GM12875 (cell line): ENCODE results near the gene SNRPD1.

Source experiments
- H3K4me3 ChIP-seq: one replicate; pipeline ENCODE4 v1.5.1; 2011; ENCODE audit warnings: low read depth, low read length, control low read depth
- TF ChIP-seq, protein P1 (sequence below): IDR thresholded peaks from 2 replicates; pipeline ENCODE4 v1.5.1; 2011; ENCODE audit warnings: low read depth, mild to moderate bottlenecking, control low read depth, inconsistent platforms, low read length, moderate library complexity, borderline replicate concordance; ENCODE audit not compliant: insufficient read depth

Gene SNRPD1

DNA sequence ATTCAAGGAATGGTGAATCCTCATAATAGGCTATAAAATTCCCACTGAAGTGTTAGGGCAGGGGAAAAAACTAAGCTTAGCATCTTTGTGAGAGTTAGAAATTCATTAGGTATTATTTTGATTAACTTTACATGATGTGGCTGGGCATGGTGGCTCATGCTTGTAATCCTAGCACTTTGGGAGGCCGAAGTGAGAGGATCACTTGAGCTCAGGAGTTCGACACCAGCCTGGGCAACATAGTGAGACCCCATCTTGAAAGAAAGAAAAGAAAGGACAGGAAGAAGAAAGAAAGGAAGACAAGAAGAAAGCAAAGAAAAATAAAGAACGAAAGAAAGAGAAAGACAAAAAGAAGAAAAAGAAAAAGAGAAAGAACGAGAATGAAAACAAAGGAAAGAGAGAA is 40.0 kb downstream of the SNRPD1 start:
- TF ChIP-seq, protein P1, sequence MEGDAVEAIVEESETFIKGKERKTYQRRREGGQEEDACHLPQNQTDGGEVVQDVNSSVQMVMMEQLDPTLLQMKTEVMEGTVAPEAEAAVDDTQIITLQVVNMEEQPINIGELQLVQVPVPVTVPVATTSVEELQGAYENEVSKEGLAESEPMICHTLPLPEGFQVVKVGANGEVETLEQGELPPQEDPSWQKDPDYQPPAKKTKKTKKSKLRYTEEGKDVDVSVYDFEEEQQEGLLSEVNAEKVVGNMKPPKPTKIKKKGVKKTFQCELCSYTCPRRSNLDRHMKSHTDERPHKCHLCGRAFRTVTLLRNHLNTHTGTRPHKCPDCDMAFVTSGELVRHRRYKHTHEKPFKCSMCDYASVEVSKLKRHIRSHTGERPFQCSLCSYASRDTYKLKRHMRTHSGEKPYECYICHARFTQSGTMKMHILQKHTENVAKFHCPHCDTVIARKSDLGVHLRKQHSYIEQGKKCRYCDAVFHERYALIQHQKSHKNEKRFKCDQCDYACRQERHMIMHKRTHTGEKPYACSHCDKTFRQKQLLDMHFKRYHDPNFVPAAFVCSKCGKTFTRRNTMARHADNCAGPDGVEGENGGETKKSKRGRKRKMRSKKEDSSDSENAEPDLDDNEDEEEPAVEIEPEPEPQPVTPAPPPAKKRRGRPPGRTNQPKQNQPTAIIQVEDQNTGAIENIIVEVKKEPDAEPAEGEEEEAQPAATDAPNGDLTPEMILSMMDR: no peak
- no peak overlapping the region for H3K4me3 ChIP-seq

DNA sequence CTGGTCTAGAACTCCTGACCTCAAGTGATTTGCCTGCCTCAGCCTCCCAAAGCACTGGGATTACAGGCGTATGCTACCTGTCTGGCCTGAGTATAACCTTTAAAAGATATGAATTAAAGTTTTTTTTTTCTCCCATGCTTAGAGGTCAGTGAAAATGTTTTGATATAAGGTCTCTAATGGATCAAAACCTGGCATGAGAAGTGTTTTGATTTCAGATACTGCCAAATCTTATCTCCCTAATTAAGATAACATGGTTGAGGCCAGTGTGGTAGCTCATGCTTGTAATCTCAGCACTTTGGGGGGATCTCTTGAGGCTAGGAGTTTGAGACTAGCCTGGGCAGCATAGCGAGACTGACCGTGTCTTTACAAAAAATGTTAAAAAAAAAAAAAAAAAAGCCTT is 41.2 kb downstream of the SNRPD1 start:
- TF ChIP-seq, protein P1: no peak

DNA sequence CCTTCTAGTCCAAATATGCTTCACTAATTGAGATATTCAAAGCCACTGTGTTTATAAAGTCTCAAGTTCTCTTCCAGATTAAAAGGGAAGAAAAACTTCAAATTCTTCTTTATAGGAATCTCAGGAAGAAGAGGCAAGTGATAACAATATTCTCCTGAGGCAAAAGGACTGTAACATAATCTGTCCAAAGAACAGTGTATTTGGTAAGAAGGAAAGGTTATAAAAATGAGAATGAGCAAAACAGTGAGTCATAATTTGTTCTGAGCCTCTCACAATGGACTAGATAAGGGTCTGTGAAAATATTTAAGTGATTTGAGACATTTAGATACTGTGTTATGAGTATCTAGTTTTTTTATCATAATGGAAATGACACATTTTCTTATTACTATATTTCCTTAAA is 44.3 kb downstream of the SNRPD1 start:
- TF ChIP-seq, protein P1: no peak

More for the DNA sequence above, 41.2 kb downstream of the SNRPD1 start:
- H3K4me3 ChIP-seq: no peak overlapping the region

DNA sequence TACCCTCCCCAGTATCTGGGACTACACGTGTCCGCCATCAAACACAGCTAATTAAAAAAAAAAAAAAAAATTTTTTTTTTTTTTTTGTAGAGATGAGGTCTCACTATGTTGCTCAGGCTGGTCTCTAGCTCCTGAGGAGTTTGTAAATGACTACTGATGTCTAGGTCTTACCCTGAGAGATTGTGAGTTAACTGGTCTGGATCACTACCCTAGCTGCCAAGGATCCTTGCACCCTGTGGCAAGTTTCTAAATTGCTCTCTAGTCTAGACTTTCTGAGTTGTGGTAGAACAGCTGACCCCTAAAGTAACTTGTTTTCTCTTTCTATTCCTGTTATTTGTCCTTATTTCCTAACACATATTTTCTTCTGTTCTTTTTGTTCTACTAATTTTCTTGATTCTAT is 48.0 kb downstream of the SNRPD1 start:
- TF ChIP-seq, protein P1: no peak
- H3K4me3 ChIP-seq: no peak overlapping the region

More for the DNA sequence above, 44.3 kb downstream of the SNRPD1 start:
- no peak overlapping the region for H3K4me3 ChIP-seq

DNA sequence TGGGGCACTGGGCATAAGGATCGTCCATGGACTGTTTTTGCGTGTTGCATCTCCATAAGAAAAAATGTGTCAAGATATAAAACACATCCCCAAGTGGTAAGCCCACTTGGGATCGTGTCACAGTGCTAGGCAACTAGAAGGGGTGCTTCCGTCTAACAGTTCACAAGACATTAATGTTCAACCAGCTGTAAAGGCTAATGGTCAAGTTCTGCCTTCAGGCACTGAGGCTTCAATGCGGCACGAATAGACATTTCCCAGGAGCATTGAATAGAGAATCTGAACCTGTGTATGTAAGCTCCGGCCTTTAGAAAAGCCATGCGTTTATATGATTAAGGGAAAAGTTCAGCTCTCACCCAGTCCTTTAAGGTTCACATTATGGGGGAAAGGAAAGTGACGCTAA is 50.5 kb downstream of the SNRPD1 start:
- no peak overlapping the region for H3K4me3 ChIP-seq
- TF ChIP-seq, protein P1: no peak

DNA sequence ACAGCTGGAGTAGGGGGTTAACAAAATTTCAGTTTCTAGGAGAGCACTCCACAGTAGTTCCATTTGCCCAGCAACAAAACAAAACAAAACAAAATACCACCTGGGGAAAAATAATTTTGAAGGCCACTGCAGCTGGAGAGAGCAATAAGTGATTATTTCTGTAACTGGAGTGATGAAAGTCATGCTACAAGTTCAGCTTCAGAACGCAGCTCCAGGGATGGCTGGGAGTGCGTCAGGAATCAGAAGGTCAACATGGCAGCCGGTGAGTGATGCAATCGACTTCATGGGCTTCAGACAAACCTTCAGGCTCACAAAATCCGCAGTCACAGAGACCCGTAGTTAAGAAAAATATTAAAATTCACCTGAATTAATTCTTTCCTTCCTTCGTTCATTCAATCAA is 51.5 kb downstream of the SNRPD1 start:
- TF ChIP-seq, protein P1: no peak
- no peak overlapping the region for H3K4me3 ChIP-seq

DNA sequence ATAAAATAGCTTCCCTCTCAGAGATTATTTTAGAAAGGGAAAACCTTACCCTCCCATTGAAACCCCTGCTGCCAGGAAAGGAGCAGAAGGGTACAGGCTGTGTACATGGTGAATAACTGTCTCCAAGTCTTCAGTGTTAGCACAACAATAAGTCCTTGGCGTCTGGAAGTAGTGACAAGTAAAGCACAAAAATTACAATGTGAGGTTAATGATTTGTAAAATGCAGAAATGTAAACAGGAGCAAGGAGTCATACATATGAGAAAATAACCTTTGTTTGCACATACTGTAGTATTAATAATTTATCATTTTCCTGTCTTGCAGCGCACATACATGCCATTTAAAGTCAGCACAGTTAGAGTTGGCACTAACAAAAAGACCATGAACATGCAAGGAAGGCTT is 52.0 kb downstream of the SNRPD1 start:
- TF ChIP-seq, protein P1: no peak
- no peak overlapping the region for H3K4me3 ChIP-seq
